ENCODE data around the gene GCK.

- TF ChIP-seq, protein P1, sequence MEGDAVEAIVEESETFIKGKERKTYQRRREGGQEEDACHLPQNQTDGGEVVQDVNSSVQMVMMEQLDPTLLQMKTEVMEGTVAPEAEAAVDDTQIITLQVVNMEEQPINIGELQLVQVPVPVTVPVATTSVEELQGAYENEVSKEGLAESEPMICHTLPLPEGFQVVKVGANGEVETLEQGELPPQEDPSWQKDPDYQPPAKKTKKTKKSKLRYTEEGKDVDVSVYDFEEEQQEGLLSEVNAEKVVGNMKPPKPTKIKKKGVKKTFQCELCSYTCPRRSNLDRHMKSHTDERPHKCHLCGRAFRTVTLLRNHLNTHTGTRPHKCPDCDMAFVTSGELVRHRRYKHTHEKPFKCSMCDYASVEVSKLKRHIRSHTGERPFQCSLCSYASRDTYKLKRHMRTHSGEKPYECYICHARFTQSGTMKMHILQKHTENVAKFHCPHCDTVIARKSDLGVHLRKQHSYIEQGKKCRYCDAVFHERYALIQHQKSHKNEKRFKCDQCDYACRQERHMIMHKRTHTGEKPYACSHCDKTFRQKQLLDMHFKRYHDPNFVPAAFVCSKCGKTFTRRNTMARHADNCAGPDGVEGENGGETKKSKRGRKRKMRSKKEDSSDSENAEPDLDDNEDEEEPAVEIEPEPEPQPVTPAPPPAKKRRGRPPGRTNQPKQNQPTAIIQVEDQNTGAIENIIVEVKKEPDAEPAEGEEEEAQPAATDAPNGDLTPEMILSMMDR (IDR thresholded peaks at IDR 0.05), result no peak
- TF ChIP-seq ZFX (IDR thresholded peaks at IDR 0.05; ENCODE audit: borderline replicate concordance), result no peak
Measured at GRCh38 chr7:44215531-44215930, 26.3 kb upstream of the GCK start.

Data from 22Rv1 (cell line).